SK-N-SH (cell line): ENCODE results near the gene METTL14. TPM values are rescaled to one million over a fixed set of nuclear protein-coding genes. Genes with fewer than 3 reads are reported as not detected.

ENCODE experiments used
- CTCF ChIA-PET: fragments of 300-600, 350-600 bp; formaldehyde crosslinking; extraction: SDS; loops from one replicate; lab custom pipeline; 2021; lab: Yijun Ruan, JAX
- POLR2A ChIA-PET: fragments of 350-600 bp; sonication (Branson Sonifier 250); formaldehyde crosslinking; extraction: SDS; loops from one replicate; lab custom pipeline; 2020; ENCODE audit warnings: antibody characterized with exemption, inconsistent platforms; lab: Yijun Ruan, JAX
- DNase-seq: peaks from one replicate; pipeline ENCODE4 v3.0.0; 2012
- H2AFZ ChIP-seq: fragments of 200-600 bp; sonication (generic); 2 replicates; pipeline ENCODE4 v1.8.1; 2016; ENCODE audit warnings: antibody characterized with exemption, mild to moderate bottlenecking, low read depth
- H3F3A ChIP-seq: fragments of 200-600 bp; sonication (generic); replicated peaks from 2 replicates; pipeline ENCODE3; 2016; ENCODE audit warnings: antibody characterized with exemption, mild to moderate bottlenecking; ENCODE audit not compliant: insufficient read depth
- H3K27ac ChIP-seq, 2 experiments: fragments of 200-500 bp in 1 of 2; fragments of 200-600 bp in 1 of 2; sonication (Bioruptor generic) in 1 of 2; sonication (generic), shearing (Covaris generic) in 1 of 2; 2 replicates each; pipeline versions ENCODE4 v1.5.1 to v1.6.1; 2014 to 2016; ENCODE audit warnings: low read depth in 2 of 2, inconsistent platforms in 1 of 2, low read length in 1 of 2, mild to moderate bottlenecking in 1 of 2, mixed read lengths in 1 of 2
- H3K27me3 ChIP-seq: fragments of 200-600 bp; sonication (generic), shearing (Covaris generic); 2 replicates; pipeline ENCODE4 v1.6.1; 2016; ENCODE audit warnings: mixed run types; ENCODE audit not compliant: insufficient read depth
- H3K36me3 ChIP-seq, 2 experiments: fragments of 200-500 bp in 1 of 2; fragments of 200-600 bp in 1 of 2; sonication (Bioruptor generic) in 1 of 2; sonication (generic) in 1 of 2; replicated peaks in 1 of 2; 2 replicates each; pipeline versions ENCODE3 to v1.5.1; 2014 to 2016; ENCODE audit warnings: low read length in 1 of 2, mild to moderate bottlenecking in 1 of 2; ENCODE audit not compliant: insufficient read depth in 2 of 2, control insufficient read depth in 1 of 2
- H3K4me1 ChIP-seq, 2 experiments: fragments of 200-500 bp in 1 of 2; fragments of 200-600 bp in 1 of 2; sonication (Bioruptor generic) in 1 of 2; sonication (generic), shearing (Covaris generic) in 1 of 2; 2 replicates each; pipeline versions ENCODE4 v1.5.1 to v1.6.1; 2014 to 2016; ENCODE audit warnings: low read depth in 1 of 2, low read length in 1 of 2, mixed run types in 1 of 2; ENCODE audit not compliant: insufficient read depth in 2 of 2, control insufficient read depth in 1 of 2
- H3K4me2 ChIP-seq: fragments of 200-600 bp; sonication (generic), shearing (Covaris generic); 2 replicates; pipeline ENCODE4 v1.6.1; 2017; ENCODE audit warnings: mixed run types
- H3K4me3 ChIP-seq, 2 experiments: fragments of 200-500 bp in 1 of 2; fragments of 200-600 bp in 1 of 2; sonication (Bioruptor generic) in 1 of 2; sonication (generic), shearing (Covaris generic) in 1 of 2; 2 replicates each; pipeline versions ENCODE4 v1.5.1 to v1.8.1; 2014 to 2016; ENCODE audit warnings: low read depth in 2 of 2, inconsistent platforms in 1 of 2, low read length in 1 of 2, mild to moderate bottlenecking in 1 of 2, mixed read lengths in 1 of 2, moderate library complexity in 1 of 2
- H3K79me2 ChIP-seq: fragments of 200-600 bp; sonication (generic); 2 replicates; pipeline ENCODE4 v1.8.1; 2017; ENCODE audit warnings: mild to moderate bottlenecking; ENCODE audit not compliant: insufficient read depth
- H3K9ac ChIP-seq: fragments of 200-600 bp; sonication (generic); 2 replicates; pipeline ENCODE4 v1.6.1; 2017; ENCODE audit warnings: mixed run types
- H3K9me2 ChIP-seq: fragments of 200-600 bp; sonication (generic); 2 replicates; pipeline ENCODE4 v1.6.1; 2017; ENCODE audit warnings: mixed run types
- H3K9me3 ChIP-seq: fragments of 200-600 bp; sonication (generic); 2 replicates; pipeline ENCODE4 v1.6.1; 2017; ENCODE audit warnings: mixed run types, mild to moderate bottlenecking, moderate library complexity
- H4K20me1 ChIP-seq: fragments of 200-600 bp; sonication (generic); 2 replicates; pipeline ENCODE4 v1.6.1; 2017; ENCODE audit warnings: mild to moderate bottlenecking, mixed run types; ENCODE audit not compliant: insufficient read depth
- CHD2 ChIP-seq: fragments of 150-350 bp; IDR thresholded peaks from 2 replicates; pipeline ENCODE4 v1.6.1; 2018; ENCODE audit warnings: low read length; ENCODE audit not compliant: partially characterized antibody
- ELF1 ChIP-seq: IDR thresholded peaks from 2 replicates; pipeline ENCODE4 v1.4.0; 2012
- JUND ChIP-seq: IDR thresholded peaks from 2 replicates; pipeline ENCODE4 v1.4.0; 2012
- NFIC ChIP-seq: IDR thresholded peaks from 2 replicates; pipeline ENCODE4 v1.4.0; 2012; ENCODE audit warnings: borderline replicate concordance
- RCOR1 ChIP-seq: fragments of 150-350 bp; IDR thresholded peaks from 2 replicates; pipeline ENCODE4 v1.6.1; 2017; ENCODE audit warnings: antibody characterized with exemption, low read length
- TCF12 ChIP-seq: IDR thresholded peaks from 2 replicates; pipeline ENCODE4 v1.4.0; 2012
- WGBS: methylation state at CpG from one replicate; pipeline ENCODE4 v1.1.6; 2017; ENCODE audit warnings: low lambda C conversion rate; 5-methylcytosine and 5-hydroxymethylcytosine counted together
- polyA plus RNA-seq, 3 experiments: library from polyadenylated mRNA; depleted of rRNA; stranded (reverse); fragments of >200 nt; gene quantifications; 2 replicates each; pipeline ENCODE4 v1.2.3, GENCODE V29; 2012
- TF ChIP-seq, protein P1 (sequence below): fragments of 200-600 bp; sonication (generic); IDR thresholded peaks from 2 replicates; pipeline ENCODE4 v1.6.1; 2017; ENCODE audit warnings: antibody characterized with exemption, mild to moderate bottlenecking, moderate library complexity
- TF ChIP-seq, protein P2 (sequence below): IDR thresholded peaks from 2 replicates; pipeline ENCODE4; 2012

Gene METTL14
- polyA plus RNA-seq, 1 of the 3 experiments (the other 2 are of a cell fraction) = 11.0 TPM

DNA sequence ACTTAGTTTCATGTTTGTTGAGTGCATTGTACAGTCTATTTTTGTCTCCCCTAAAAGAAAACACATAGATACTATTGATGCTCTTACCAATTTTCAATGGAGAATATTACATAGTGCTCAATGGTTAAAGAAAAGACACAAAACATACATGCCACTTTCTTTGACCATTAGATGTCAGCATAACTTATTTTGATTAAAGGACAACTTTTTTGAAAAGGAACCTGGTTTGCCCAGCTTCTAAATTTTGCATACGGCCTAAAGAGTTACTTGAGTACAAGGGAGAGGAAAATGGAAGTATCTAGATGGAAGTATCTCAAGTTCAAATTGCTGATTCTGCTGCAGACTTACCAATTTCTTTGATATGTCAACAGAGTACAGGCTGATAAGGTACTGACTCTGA, 68.5 kb downstream of the METTL14 start:
- H3K27me3 ChIP-seq = no peaks in the 10 kb centered on the region
- no peak overlapping the region for H2AFZ ChIP-seq
- no peaks in the 10 kb centered on the region for H3K9me2 ChIP-seq
- no peaks in the 10 kb centered on the region for H4K20me1 ChIP-seq
- no peak overlapping the region for H3K4me3 ChIP-seq
- TF ChIP-seq, protein P1, sequence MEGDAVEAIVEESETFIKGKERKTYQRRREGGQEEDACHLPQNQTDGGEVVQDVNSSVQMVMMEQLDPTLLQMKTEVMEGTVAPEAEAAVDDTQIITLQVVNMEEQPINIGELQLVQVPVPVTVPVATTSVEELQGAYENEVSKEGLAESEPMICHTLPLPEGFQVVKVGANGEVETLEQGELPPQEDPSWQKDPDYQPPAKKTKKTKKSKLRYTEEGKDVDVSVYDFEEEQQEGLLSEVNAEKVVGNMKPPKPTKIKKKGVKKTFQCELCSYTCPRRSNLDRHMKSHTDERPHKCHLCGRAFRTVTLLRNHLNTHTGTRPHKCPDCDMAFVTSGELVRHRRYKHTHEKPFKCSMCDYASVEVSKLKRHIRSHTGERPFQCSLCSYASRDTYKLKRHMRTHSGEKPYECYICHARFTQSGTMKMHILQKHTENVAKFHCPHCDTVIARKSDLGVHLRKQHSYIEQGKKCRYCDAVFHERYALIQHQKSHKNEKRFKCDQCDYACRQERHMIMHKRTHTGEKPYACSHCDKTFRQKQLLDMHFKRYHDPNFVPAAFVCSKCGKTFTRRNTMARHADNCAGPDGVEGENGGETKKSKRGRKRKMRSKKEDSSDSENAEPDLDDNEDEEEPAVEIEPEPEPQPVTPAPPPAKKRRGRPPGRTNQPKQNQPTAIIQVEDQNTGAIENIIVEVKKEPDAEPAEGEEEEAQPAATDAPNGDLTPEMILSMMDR = peak; percentile 19; the same call in 1 of the 2 replicates
- no peak for TF ChIP-seq RCOR1
- H3K4me2 ChIP-seq = no peak overlapping the region
- peaks cover 65 to 78% of the 10 kb centered on the region in 2 experiments for H3K36me3 ChIP-seq
- no peak for DNase-seq
- H3K27ac ChIP-seq = peak overlapping the region; percentile 69 to 99
- H3K9ac ChIP-seq = no peak overlapping the region
- ChIA-PET CTCF (interaction anchor here (0.6 to 2.0 kb wide), 4 partner anchors 11 to 215 kb away, joined by 3 to 12 read pairs (median 4); no protein-coding TSS in a partner anchor), POLR2A (no interaction called here)
- WGBS = 86% methylated on average over 1 of the region's 1 CpG
- H3K9me3 ChIP-seq = no peaks in the 10 kb centered on the region
- H3F3A ChIP-seq = peaks cover 29% of the 10 kb centered on the region
- peaks cover 39 to 40% of the 10 kb centered on the region in 2 experiments; a peak in 3 of 4 replicates for H3K4me1 ChIP-seq
- H3K79me2 ChIP-seq = peaks cover 41% of the 10 kb centered on the region

DNA sequence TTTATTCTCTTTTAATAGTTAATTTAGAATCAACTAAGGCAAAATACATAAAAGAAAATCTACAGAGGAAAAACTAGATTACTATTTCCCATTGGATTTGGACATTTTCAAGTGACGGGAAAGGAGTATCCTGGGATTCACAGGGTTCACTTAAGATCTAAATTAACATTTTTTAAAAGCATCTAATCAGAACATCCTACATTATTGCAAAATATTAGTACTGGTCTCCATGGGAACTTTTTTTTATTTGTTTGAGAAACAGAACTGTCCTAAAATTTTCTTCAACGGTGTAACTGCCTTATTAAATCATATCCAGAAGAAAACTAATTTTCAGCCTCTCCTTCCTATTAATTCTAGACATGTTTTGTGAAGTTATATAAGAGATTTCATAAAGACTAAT, 69.7 kb downstream of the METTL14 start:
- peaks cover 38% of the 10 kb centered on the region for H3F3A ChIP-seq
- H3K4me1 ChIP-seq = peaks cover 44 to 52% of the 10 kb centered on the region in 2 experiments; a peak in 3 of 4 replicates
- H3K27me3 ChIP-seq = no peaks in the 10 kb centered on the region
- H4K20me1 ChIP-seq = peaks cover 5% of the 10 kb centered on the region; the same call in 1 of the 2 replicates
- no peak for DNase-seq
- H3K4me3 ChIP-seq = no peak overlapping the region
- H3K79me2 ChIP-seq = peaks cover 53% of the 10 kb centered on the region
- peak overlapping the region; percentile 69 to 99 for H3K27ac ChIP-seq
- CTCF ChIA-PET = interaction anchor here (0.9 to 2.0 kb wide), 4 partner anchors 8 to 214 kb away, joined by 3 to 7 read pairs (median 4); no protein-coding TSS in a partner anchor
- H3K9ac ChIP-seq = no peak overlapping the region
- TF ChIP-seq ELF1 = no peak
- TF ChIP-seq CHD2 = no peak
- 93% methylated on average over 2 of the region's 2 CpGs for WGBS
- H3K9me3 ChIP-seq = no peaks in the 10 kb centered on the region
- peaks cover 55 to 77% of the 10 kb centered on the region in 2 experiments for H3K36me3 ChIP-seq
- POLR2A ChIA-PET = no interaction called here
- no peak overlapping the region for H2AFZ ChIP-seq
- H3K4me2 ChIP-seq = no peak overlapping the region
- no peaks in the 10 kb centered on the region for H3K9me2 ChIP-seq

DNA sequence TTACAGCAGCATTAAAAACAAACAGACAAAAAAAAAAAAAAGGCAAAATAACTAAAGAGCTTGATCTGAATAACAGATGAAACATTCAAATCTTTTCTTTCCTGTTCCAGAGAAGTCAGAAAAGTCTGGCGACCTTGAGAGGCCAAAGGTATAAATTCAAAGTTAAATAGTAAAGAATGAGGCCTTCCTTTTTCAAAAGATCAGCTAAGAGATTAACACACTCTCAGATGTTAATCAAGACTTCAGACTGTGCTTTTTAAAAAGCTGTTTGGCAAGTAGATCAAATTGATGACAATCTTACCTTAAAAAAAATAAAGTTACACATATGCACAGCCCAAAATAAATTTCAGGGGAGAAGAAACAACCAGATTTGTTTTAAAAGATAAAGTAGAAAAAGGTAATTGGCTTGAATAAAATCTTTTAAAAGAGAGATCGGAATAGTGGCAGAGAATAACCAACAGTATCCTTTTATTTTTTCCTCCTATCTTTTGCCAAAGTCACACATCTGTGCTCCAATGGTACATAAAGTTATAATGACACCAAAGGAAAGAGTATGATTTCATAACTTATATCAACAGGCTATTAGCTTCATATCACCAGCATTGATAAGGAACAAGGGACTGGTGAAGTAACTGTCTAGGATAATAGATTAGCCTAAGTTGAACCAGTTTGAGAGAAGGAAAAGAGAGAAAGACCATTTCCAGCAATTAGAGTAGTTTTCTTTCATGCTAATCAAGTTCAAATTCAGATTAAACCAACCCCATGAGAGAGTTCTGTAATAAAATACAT, 70.4 kb downstream of the METTL14 start:
- ChIA-PET POLR2A (no interaction called here), CTCF (interaction anchor here (0.6 to 2.2 kb wide), 7 partner anchors 9 to 404 kb away, joined by 3 to 9 read pairs (median 4); partner anchors contain the start of gene SYNPO2)
- Histone ChIP-seq H3K4me3 (no peak overlapping the region), H3K36me3 (peaks cover 51 to 77% of the 10 kb centered on the region in 2 experiments), H3K9ac (no peak overlapping the region), H3K27ac (peak overlapping the region; percentile 69 to 99), H3K79me2 (peaks cover 56% of the 10 kb centered on the region), H3K4me1 (peaks cover 46 to 54% of the 10 kb centered on the region in 2 experiments; a peak in 3 of 4 replicates), H3K27me3 (no peaks in the 10 kb centered on the region), H2AFZ (no peak overlapping the region), H3K9me3 (no peaks in the 10 kb centered on the region), H4K20me1 (peaks cover 5% of the 10 kb centered on the region; the same call in 1 of the 2 replicates), H3F3A (peaks cover 34% of the 10 kb centered on the region), H3K9me2 (no peaks in the 10 kb centered on the region), H3K4me2 (no peak overlapping the region)
- no peak for DNase-seq
- no peak for TF ChIP-seq JUND
- no peak for TF ChIP-seq ELF1
- TF ChIP-seq NFIC = peak; percentile 16; the same call in 1 of the 2 replicates
- TF ChIP-seq TCF12 = 0 out of 2 replicates have a peak, but pooled peaks have one; percentile 19
- TF ChIP-seq, protein P2, sequence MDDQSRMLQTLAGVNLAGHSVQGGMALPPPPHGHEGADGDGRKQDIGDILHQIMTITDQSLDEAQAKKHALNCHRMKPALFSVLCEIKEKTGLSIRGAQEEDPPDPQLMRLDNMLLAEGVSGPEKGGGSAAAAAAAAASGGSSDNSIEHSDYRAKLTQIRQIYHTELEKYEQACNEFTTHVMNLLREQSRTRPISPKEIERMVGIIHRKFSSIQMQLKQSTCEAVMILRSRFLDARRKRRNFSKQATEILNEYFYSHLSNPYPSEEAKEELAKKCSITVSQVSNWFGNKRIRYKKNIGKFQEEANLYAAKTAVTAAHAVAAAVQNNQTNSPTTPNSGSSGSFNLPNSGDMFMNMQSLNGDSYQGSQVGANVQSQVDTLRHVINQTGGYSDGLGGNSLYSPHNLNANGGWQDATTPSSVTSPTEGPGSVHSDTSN = 0 out of 2 replicates have a peak, but pooled peaks have one; percentile 4
- 81% methylated on average over 2 of the region's 2 CpGs for WGBS
